ENCODE results near the gene GNAI3.

DNA sequence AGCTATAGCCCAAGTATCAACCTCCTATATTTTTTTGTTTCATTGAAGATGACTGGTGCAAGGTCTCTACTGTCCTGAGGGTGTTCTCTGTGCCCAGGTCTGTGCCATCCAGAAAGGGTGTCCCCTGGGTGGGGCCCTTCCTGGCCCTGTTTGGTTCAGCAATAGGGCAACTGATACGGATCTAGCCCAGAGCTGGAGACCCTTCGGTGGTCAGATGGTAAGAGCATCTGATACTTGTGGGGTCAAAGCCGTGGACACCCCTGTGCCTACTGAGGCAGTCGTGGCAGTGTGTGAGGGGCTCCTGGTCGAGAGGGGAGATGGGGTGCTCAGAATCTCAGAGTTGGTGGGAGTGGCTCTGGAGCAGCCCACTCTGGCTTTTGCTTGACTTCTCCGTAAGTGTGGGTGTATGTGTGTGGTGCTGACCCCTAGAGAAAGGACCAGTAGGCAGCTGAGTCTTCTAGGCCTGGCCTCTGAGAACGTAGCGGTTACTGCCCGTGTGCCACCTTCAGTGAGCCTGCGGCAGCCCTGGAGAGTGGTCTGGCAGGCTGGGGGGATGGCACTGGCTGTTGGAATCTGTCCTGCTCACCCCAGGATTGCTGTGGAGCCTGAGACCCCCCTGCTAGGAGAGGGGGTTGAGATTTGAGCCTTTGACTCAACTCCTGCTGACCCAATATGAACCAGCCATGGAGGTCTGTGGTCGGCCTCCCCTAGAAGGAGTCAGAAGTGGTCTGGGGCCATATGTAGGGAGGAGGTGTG lies 73.9 kb downstream of the GNAI3 start:
- TF ChIP-seq EZH2 (conservative IDR thresholded peaks at IDR 0.05; ENCODE audit: low read depth, low read length) (no peak), ATAD3A (CRISPR knock-in tag; IDR thresholded peaks at IDR 0.05) (no peak), NFYB (CRISPR knock-in tag; IDR thresholded peaks at IDR 0.05) (no peak), GLI4 (CRISPR knock-in tag; IDR thresholded peaks at IDR 0.05; ENCODE audit: borderline replicate concordance) (no peak)
- TF ChIP-seq, protein P1, sequence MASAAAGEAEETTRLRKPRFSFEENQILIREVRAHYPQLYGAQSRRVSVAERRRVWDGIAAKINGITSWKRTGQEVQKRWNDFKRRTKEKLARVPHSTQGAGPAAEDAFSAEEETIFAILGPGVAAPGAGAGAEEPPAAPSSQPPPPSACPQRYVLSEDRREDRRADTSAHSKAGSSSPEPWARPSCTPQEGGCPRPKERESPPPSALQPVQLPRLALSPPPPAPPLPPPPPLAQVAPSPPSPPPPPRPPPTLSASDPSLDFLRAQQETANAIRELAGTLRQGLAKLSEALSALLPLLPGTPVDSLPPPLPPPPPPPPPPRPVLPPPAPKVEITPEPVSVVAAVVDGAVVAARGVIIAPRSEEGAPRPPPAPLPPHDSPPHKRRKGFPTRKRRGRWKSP (CRISPR knock-in tag; IDR thresholded peaks at IDR 0.05), result no peak
